ENCODE data around the gene PHOSPHO2.

- TF ChIP-seq, protein P1, sequence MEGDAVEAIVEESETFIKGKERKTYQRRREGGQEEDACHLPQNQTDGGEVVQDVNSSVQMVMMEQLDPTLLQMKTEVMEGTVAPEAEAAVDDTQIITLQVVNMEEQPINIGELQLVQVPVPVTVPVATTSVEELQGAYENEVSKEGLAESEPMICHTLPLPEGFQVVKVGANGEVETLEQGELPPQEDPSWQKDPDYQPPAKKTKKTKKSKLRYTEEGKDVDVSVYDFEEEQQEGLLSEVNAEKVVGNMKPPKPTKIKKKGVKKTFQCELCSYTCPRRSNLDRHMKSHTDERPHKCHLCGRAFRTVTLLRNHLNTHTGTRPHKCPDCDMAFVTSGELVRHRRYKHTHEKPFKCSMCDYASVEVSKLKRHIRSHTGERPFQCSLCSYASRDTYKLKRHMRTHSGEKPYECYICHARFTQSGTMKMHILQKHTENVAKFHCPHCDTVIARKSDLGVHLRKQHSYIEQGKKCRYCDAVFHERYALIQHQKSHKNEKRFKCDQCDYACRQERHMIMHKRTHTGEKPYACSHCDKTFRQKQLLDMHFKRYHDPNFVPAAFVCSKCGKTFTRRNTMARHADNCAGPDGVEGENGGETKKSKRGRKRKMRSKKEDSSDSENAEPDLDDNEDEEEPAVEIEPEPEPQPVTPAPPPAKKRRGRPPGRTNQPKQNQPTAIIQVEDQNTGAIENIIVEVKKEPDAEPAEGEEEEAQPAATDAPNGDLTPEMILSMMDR (IDR thresholded peaks at IDR 0.05; ENCODE audit: low read depth, low read length, missing input control), result no peak
- TF ChIP-seq EGR1 (IDR thresholded peaks at IDR 0.05; ENCODE audit: low read depth in 2 of 2), result no peak
- no peak for TF ChIP-seq RAD21 (IDR thresholded peaks at IDR 0.05)
- no peak for TF ChIP-seq HNF4A (conservative IDR thresholded peaks at IDR 0.05)
- TF ChIP-seq ATF3 (IDR thresholded peaks at IDR 0.05), result no peak
- TF ChIP-seq YY1 (IDR thresholded peaks at IDR 0.05), result no peak
- TF ChIP-seq GABPA (IDR thresholded peaks at IDR 0.05 in 1 of 2, conservative IDR thresholded peaks at IDR 0.05 in 1 of 2), result no peak
- no peak for TF ChIP-seq TAF1 (conservative IDR thresholded peaks at IDR 0.05)
- TF ChIP-seq REST (IDR thresholded peaks at IDR 0.05), result no peak
- no peak for TF ChIP-seq RXRA (IDR thresholded peaks at IDR 0.05)
- TF ChIP-seq, protein P2, sequence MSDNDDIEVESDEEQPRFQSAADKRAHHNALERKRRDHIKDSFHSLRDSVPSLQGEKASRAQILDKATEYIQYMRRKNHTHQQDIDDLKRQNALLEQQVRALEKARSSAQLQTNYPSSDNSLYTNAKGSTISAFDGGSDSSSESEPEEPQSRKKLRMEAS (IDR thresholded peaks at IDR 0.05), result no peak
- no peak for TF ChIP-seq JUND (IDR thresholded peaks at IDR 0.05)
- no peak for TF ChIP-seq NR2F2 (IDR thresholded peaks at IDR 0.05)
- TF ChIP-seq SP1 (IDR thresholded peaks at IDR 0.05), result no peak
Measured at GRCh38 chr2:169673106-169673505, 21.2 kb upstream of the PHOSPHO2 start.
